Stomach (tissue), 4 donors: Measurements from ENCODE around the gene LRRC37A3.

Experiments
- POLR2A ChIP-seq, 4 donors: fragments of 450-650 bp; IDR thresholded peaks; one replicate each; pipeline ENCODE4 v1.6.1; 2016; ENCODE audit warnings: antibody characterized with exemption in 4 of 4, control low read depth in 2 of 4, mild to moderate bottlenecking in 1 of 4, moderate library complexity in 1 of 4
- POLR2AphosphoS5 ChIP-seq, 3 donors: sonication (generic); formaldehyde crosslinking; IDR thresholded peaks; one replicate each; pipeline ENCODE4 v1.6.1; 2016; ENCODE audit warnings: antibody characterized with exemption in 3 of 3
- TF ChIP-seq, protein P1 (sequence below), 7 experiments: fragments of 450-650 bp in 4 of 7; fragments of 200-600 bp in 3 of 7; sonication (generic) in 3 of 7; IDR thresholded peaks; one replicate each; pipeline ENCODE4 v1.5.1; 2016 to 2019; ENCODE audit warnings: antibody characterized with exemption in 7 of 7, control low read depth in 2 of 7, mild to moderate bottlenecking in 1 of 7

DNA sequence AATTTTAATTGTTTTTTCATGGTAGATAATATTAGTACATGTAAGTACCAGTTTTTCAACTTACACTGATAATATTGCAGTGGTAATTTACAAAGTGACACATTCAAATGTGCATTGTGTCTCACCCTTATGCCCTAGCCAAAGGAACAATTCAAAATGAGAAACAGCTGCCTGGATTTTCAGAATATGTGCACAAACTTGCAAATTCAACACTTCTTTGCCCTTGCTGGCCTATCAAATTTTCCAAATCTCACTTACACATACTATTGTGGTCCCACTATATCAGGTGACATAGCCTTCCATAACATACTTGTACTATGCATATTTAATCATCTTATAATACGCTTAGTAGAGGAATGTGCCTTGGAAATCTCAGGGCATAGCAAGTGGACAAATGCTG lies 32.6 kb upstream of the LRRC37A3 start:
- TF ChIP-seq POLR2A (IDR thresholded peaks at IDR 0.05): no peak
- TF ChIP-seq, protein P1, sequence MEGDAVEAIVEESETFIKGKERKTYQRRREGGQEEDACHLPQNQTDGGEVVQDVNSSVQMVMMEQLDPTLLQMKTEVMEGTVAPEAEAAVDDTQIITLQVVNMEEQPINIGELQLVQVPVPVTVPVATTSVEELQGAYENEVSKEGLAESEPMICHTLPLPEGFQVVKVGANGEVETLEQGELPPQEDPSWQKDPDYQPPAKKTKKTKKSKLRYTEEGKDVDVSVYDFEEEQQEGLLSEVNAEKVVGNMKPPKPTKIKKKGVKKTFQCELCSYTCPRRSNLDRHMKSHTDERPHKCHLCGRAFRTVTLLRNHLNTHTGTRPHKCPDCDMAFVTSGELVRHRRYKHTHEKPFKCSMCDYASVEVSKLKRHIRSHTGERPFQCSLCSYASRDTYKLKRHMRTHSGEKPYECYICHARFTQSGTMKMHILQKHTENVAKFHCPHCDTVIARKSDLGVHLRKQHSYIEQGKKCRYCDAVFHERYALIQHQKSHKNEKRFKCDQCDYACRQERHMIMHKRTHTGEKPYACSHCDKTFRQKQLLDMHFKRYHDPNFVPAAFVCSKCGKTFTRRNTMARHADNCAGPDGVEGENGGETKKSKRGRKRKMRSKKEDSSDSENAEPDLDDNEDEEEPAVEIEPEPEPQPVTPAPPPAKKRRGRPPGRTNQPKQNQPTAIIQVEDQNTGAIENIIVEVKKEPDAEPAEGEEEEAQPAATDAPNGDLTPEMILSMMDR (IDR thresholded peaks at IDR 0.05): no peak
- TF ChIP-seq POLR2AphosphoS5 (IDR thresholded peaks at IDR 0.05): no peak
